Measurements from ENCODE around the gene NLRC3.

NLRC3 gene

DNA sequence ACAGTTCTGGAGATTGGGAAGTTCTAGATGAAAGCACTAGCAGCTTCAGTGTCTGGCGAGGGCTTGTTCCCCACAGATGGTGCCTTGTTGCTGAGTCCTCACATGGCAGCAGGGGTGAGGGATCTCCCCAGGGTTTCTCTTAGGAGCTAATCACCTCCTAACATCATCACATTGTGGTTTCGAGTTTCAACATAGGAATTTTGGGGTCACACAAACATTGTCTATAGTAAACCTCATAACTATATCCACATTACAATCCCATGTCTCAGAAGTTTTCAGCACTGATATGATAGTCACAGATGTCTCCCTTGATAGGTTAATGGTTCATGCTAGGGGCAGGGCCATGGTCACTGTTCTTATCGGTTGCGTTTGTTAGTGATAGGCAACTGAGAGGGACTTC lies 62.6 kb downstream of the NLRC3 start:
- TF ChIP-seq, protein P1, sequence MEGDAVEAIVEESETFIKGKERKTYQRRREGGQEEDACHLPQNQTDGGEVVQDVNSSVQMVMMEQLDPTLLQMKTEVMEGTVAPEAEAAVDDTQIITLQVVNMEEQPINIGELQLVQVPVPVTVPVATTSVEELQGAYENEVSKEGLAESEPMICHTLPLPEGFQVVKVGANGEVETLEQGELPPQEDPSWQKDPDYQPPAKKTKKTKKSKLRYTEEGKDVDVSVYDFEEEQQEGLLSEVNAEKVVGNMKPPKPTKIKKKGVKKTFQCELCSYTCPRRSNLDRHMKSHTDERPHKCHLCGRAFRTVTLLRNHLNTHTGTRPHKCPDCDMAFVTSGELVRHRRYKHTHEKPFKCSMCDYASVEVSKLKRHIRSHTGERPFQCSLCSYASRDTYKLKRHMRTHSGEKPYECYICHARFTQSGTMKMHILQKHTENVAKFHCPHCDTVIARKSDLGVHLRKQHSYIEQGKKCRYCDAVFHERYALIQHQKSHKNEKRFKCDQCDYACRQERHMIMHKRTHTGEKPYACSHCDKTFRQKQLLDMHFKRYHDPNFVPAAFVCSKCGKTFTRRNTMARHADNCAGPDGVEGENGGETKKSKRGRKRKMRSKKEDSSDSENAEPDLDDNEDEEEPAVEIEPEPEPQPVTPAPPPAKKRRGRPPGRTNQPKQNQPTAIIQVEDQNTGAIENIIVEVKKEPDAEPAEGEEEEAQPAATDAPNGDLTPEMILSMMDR (IDR thresholded peaks at IDR 0.05; ENCODE audit: low read depth, low read length): no peak
- no peak overlapping the region for H3K4me3 ChIP-seq (ENCODE audit: low read depth, low read length)

DNA sequence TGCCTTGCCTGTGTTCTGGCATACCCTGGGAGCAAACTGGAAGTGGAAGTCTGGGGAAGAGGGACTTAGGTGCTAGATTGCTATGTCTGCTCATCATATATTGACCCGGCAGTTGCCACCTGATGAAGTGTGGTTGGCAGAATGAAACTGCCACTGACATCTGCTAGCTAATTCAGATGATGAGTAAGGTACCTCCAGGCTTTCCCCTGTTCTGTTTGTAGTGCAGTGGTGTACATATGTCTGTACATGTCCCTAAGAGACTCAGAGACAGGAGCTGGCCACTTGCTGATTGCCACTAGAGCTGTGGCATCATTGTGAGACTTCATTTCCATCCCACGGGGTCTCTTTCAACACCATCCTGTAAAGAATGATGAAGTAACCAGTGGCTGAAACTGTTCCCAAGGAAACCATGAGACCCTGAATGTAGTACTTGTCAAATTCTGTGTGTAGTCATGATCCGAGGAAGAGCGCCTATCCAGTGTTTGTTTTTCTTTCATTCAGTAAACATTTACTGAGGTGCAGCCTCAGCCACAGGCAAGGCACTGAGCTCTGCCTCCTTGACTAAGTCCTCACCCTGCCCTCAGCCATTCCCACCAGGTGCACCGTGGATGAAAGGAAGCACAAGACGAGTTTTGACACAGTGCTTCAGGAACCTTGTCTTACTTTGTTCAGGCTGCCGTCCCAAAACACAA lies 63.2 kb downstream of the NLRC3 start:
- TF ChIP-seq, protein P1 (IDR thresholded peaks at IDR 0.05; ENCODE audit: low read depth, low read length): no peak
- H3K4me3 ChIP-seq (ENCODE audit: low read depth, low read length): no peak overlapping the region

- no peak overlapping the region for H3K4me3 ChIP-seq (ENCODE audit: low read depth, low read length)
- TF ChIP-seq, protein P1 (IDR thresholded peaks at IDR 0.05; ENCODE audit: low read depth, low read length): no peak
Measured at GRCh38 chr16:3511286-3512180, 65.7 kb downstream of the NLRC3 start.

GRCh38 chr16:3510416-3510815 lies 66.8 kb downstream of the NLRC3 start:
- H3K4me3 ChIP-seq (ENCODE audit: low read depth, low read length): no peak overlapping the region
- TF ChIP-seq, protein P1 (IDR thresholded peaks at IDR 0.05; ENCODE audit: low read depth, low read length): no peak

DNA sequence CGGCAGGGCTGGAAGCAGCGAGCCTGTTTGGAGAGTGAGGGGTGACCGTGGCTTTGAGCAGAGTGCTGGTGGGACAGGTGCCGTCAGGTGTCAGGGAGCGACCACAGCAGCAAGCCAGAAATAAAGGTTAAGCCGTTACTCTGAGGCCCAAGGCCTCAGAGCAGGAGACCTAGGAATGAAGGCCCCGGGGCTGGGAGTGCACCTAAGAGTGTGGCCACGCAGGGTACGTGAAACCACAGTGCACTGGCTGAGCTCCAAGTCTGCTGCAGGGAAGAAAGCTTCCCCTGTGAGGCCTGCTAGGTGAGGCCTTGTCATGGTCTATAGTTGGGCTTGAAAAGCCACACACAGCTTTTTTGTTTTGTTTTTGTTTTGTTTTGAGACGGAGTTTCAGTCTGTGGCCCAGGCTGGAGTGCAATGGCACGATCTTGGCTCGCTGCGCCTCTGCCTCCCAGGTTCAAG lies 67.7 kb downstream of the NLRC3 start:
- H3K4me3 ChIP-seq (ENCODE audit: low read depth, low read length): no peak overlapping the region
- TF ChIP-seq, protein P1 (IDR thresholded peaks at IDR 0.05; ENCODE audit: low read depth, low read length): no peak

GRCh38 chr16:3508736-3509135 lies 68.5 kb downstream of the NLRC3 start:
- H3K4me3 ChIP-seq (ENCODE audit: low read depth, low read length): no peak overlapping the region
- TF ChIP-seq, protein P1 (IDR thresholded peaks at IDR 0.05; ENCODE audit: low read depth, low read length): no peak

GRCh38 chr16:3503523-3503922 lies 73.7 kb downstream of the NLRC3 start:
- TF ChIP-seq, protein P1 (IDR thresholded peaks at IDR 0.05; ENCODE audit: low read depth, low read length): no peak

More at GRCh38 chr16:3503523-3503922, 73.7 kb downstream of the NLRC3 start:
- H3K4me3 ChIP-seq (ENCODE audit: low read depth, low read length): no peak overlapping the region

Data from WI38 (cell line).